Neuron (in vitro differentiated cells): ENCODE data around the gene GLIS1.
"Not testable (repeated sequence)": the region's sequence is repeated elsewhere in the genome, so short reads cannot be mapped to it uniquely, and the experiment has no call there.

ENCODE experiments used
- H2AFZ ChIP-seq: one replicate; pipeline ENCODE4 v1.6.1; 2013; ENCODE audit warnings: low read depth, mild to moderate bottlenecking, inconsistent platforms, low read length, moderate library complexity
- H3K27me3 ChIP-seq: one replicate; pipeline ENCODE4 v1.6.1; 2013; ENCODE audit warnings: low read length; ENCODE audit not compliant: insufficient read depth
- H3K36me3 ChIP-seq: one replicate; pipeline ENCODE4 v1.6.1; 2013; ENCODE audit warnings: low read length; ENCODE audit not compliant: insufficient read depth
- H3K4me1 ChIP-seq: one replicate; pipeline ENCODE4 v1.6.1; 2013; ENCODE audit warnings: low read length; ENCODE audit not compliant: insufficient read depth
- H3K4me3 ChIP-seq: 2 replicates; pipeline ENCODE4 v1.5.1; 2013; ENCODE audit warnings: mild to moderate bottlenecking, low read length, moderate library complexity
- H3K9me3 ChIP-seq: one replicate; pipeline ENCODE4 v1.6.1; 2013; ENCODE audit warnings: low read length

Gene GLIS1

DNA sequence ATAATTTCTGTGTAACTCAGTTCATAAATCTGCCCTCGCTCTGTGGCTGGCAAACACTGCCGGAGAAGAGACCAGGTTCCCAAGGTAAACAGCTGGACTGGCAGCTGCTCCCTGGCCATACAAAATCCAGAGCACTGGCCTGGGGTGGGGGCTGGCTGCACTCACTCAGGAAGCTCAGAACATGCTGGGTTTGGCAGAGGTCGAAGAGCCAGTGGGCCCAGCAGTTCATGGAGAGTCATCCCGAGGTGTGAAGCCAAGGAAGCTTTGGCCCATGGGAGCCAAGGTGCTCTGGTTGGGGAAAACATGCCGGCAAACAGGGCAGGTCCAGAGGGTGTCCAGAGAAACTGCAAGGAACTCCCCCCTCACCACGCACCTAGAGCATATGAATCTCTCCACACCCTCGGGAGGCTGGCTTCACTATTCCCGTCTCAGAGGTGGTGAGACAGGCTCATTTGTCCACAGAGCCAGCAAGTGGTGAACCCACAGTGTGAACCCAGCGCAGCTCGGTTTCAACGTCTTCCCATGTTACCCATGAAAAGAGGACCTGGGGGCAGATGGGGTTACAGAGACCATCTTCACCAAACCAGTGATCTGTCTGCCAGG, 177.4 kb downstream of the GLIS1 start:
- H2AFZ ChIP-seq, result no peak overlapping the region
- H3K27me3 ChIP-seq, result peaks cover 3% of the 10 kb centered on the region
- no peaks in the 10 kb centered on the region for H3K36me3 ChIP-seq
- no peaks in the 10 kb centered on the region for H3K9me3 ChIP-seq
- no peak overlapping the region for H3K4me3 ChIP-seq
- no peaks in the 10 kb centered on the region for H3K4me1 ChIP-seq

- H3K27me3 ChIP-seq, result peaks cover 3% of the 10 kb centered on the region
- no peaks in the 10 kb centered on the region for H3K36me3 ChIP-seq
- H3K4me3 ChIP-seq, result no peak overlapping the region
- H3K4me1 ChIP-seq, result no peaks in the 10 kb centered on the region
- no peaks in the 10 kb centered on the region for H3K9me3 ChIP-seq
- H2AFZ ChIP-seq, result no peak overlapping the region
Observed at GRCh38 chr1:53560581-53561502, 178.1 kb downstream of the GLIS1 start.

GRCh38 chr1:53559854-53560580, 178.9 kb downstream of the GLIS1 start:
- Histone ChIP-seq H3K4me3 (no peak overlapping the region), H3K9me3 (no peaks in the 10 kb centered on the region), H3K4me1 (no peaks in the 10 kb centered on the region), H3K27me3 (peaks cover 3% of the 10 kb centered on the region), H3K36me3 (no peaks in the 10 kb centered on the region), H2AFZ (no peak overlapping the region)

DNA sequence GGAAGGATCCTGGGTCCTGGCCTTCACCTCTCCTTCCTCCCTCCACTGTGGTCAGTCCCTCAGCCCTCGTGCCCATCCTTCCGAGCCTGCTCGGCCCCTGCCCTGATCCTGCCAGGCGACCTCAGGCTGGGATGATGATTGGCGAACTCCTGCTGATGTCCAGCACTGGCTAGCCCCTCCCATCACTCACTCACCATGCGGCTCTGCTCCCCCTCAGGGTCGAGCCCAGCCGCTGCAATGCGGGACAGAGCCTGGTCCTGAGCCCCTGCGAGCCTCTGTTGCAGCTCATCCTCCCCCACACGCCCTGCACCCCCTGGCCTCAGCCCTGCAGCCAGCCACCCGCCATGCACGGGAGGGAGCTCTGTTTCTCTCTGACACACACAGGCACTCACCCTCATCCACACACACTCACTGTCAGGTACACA, 179.6 kb downstream of the GLIS1 start:
- no peaks in the 10 kb centered on the region for H3K4me1 ChIP-seq
- peaks cover 3% of the 10 kb centered on the region for H3K27me3 ChIP-seq
- no peak overlapping the region for H3K4me3 ChIP-seq
- H3K36me3 ChIP-seq, result no peaks in the 10 kb centered on the region
- H2AFZ ChIP-seq, result no peak overlapping the region
- H3K9me3 ChIP-seq, result no peaks in the 10 kb centered on the region

GRCh38 chr1:53558739-53559315, 180.1 kb downstream of the GLIS1 start:
- no peaks in the 10 kb centered on the region for H3K4me1 ChIP-seq
- H3K36me3 ChIP-seq, result no peaks in the 10 kb centered on the region
- no peak overlapping the region for H2AFZ ChIP-seq
- no peak overlapping the region for H3K4me3 ChIP-seq
- peaks cover 3% of the 10 kb centered on the region for H3K27me3 ChIP-seq
- H3K9me3 ChIP-seq, result no peaks in the 10 kb centered on the region

GRCh38 chr1:53557830-53558738, 180.9 kb downstream of the GLIS1 start:
- Histone ChIP-seq H3K27me3 (peaks cover under 1% of the 10 kb centered on the region), H3K36me3 (no peaks in the 10 kb centered on the region), H3K4me3 (no peak overlapping the region)

GRCh38 chr1:53557369-53557768, 181.6 kb downstream of the GLIS1 start:
- Histone ChIP-seq H3K9me3 (no peaks in the 10 kb centered on the region), H3K27me3 (peaks cover 7% of the 10 kb centered on the region), H3K36me3 (no peaks in the 10 kb centered on the region), H3K4me3 (no peak overlapping the region), H3K4me1 (no peaks in the 10 kb centered on the region), H2AFZ (no peak overlapping the region)

More at GRCh38 chr1:53557830-53558738, 180.9 kb downstream of the GLIS1 start:
- H3K9me3 ChIP-seq, result no peaks in the 10 kb centered on the region
- H3K4me1 ChIP-seq, result no peaks in the 10 kb centered on the region
- no peak overlapping the region for H2AFZ ChIP-seq

DNA sequence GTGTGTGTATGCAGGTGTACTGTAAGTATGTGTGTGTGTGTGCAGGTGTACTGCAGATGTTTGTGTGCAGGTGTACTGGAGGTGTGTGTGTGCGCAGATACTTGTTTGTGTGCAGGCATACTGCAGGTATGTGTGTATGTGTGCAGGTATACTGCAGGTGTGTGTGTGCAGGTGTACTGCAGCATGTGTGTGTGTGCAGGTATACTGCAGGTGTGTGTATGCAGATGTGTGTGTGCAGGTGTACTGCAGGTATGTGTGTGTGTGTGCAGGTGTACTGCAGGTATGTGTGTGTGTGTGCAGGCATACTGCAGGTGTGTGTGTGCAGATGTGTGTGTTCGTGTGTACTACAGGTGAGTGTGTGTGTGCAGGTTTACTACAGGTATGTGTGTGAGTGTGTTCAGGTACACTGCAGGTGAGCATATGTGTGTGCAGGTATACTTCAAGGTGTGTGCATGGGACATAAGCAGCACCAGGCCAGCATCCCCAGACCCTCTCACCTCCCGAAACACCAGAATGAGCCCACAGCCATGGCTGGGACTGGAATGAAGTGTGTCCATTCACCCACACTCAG, 182.2 kb downstream of the GLIS1 start:
- Histone ChIP-seq H3K27me3 (peaks cover 13% of the 10 kb centered on the region), H3K4me3 (no peak overlapping the region), H3K36me3 (no peaks in the 10 kb centered on the region), H3K4me1 (no peaks in the 10 kb centered on the region), H3K9me3 (no peaks in the 10 kb centered on the region), H2AFZ (no peak overlapping the region)

DNA sequence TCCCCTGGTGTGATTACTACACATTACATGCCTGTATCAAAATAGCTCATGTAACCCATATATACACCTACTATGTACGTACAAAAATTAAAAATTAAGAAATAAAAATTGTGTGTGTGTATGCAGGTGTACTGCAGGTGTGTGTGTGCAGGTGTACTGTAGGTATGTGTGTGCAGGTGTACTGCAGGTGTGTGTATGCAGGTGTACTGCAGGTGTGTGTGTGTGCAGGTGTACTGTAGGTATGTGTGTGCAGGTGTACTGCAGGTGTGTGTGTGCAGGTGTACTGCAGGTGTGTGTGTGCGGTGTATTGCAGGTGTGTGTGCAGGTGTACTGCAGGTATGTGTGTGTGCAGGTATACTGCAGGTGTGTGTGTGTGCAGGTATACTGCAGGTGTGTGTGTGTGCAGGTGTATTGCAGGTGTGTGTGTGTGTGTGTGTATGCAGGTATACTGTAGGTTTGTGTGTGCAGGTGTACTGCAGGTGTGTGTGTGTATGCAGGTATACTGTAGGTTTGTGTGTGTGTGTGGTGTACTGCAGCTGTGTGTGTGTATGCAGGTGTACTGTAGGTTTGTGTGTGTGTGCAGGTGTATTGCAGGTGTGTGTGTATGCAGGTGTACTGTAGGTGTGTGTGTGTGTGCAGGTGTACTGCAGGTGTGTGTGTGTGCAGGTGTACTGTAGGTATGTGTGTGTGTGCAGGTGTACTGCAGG, 183.2 kb downstream of the GLIS1 start:
- H3K27me3 ChIP-seq, result peaks cover 18% of the 10 kb centered on the region
- H3K36me3 ChIP-seq, H3K4me3 ChIP-seq, H2AFZ ChIP-seq, H3K9me3 ChIP-seq, H3K4me1 ChIP-seq: not testable (repeated sequence)

DNA sequence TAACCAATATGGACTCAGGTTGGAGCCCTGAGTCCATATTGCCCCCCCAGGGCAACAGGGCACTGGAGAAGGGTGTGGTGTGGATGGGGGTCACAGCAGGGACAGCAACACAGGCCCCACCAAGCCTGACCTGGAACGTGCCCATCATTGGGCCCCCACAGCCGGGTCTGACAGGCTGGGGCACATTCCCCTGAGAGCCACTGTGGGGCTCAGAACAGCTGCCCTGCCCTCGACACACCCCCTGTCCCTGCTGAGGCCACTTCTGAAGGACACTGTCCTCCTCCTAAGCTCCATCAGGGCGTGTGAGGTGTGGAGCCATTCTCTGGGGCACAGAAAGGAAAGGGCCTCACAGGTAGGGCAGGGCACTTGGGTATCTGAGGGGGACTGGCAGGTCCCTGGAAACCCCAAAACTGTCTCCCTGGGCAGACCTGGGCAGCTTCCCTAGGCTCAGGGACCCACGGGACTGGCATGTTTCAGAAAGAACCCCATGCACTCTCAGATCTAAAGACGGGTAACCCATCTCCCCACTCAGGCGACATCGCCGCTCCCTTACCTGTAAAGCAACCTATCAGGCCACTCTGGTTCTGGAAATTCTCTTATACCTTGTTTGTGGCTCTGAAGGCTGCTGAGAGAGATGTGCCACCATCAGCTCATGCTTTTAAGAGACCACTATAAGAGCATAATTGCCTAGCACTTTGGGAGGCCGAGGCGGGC, 184.2 kb downstream of the GLIS1 start:
- Histone ChIP-seq H3K36me3 (no peaks in the 10 kb centered on the region), H3K4me1 (no peaks in the 10 kb centered on the region), H3K27me3 (peaks cover 22% of the 10 kb centered on the region), H2AFZ (no peak overlapping the region), H3K4me3 (no peak overlapping the region), H3K9me3 (no peaks in the 10 kb centered on the region)
